ENCODE results near the gene LONRF2. TPM values are rescaled to one million over a fixed set of nuclear protein-coding genes. Genes with fewer than 3 reads are reported as not detected.

The LONRF2 gene
- total and polyA plus RNA-seq, 8 donors, result 2.5 to 4.6 (median 3.4) TPM

- Histone ChIP-seq H3K4me3 (no peak overlapping the region), H3K36me3 (no peaks in the 10 kb centered on the region), H3K27me3 (no peaks in the 10 kb centered on the region), H3K27ac (no peak overlapping the region), H3K9me3 (no peaks in the 10 kb centered on the region), H3K4me1 (peaks cover 2 to 7% of the 10 kb centered on the region in 2 donors)
- no peak for DNase-seq
- no peak for ATAC-seq
- no peak for TF ChIP-seq CTCF (IDR thresholded peaks at IDR 0.05)
- intact Hi-C loops (cut with DNase I), result no loop called here
Measured at GRCh38 chr2:100289020-100289419, 33.3 kb downstream of the LONRF2 start.

DNA sequence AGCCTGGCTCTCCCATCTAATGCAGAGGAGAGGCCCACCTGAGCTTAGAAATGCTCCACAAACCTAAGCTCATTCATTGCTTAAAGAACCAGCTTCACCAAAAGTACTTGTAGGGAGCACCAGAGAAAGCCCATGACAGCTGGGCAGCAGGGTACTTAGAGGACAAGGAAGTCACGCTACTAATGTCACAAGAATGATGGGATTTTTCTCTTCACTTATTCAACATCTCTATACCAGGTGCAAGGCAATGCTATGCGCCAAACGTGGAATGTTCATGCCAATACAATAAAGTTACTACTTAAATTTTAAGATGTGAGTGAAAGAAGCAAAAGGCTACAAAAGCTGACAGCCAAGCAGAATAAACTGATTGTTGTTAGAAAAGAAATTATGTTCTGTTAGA, 36.0 kb downstream of the LONRF2 start:
- H3K4me1 ChIP-seq, result peaks cover 0 to under 1% of the 10 kb centered on the region in 2 donors
- intact Hi-C loops (cut with DNase I), result no loop called here
- no peak for TF ChIP-seq CTCF (IDR thresholded peaks at IDR 0.05)
- no peaks in the 10 kb centered on the region for H3K9me3 ChIP-seq
- no peaks in the 10 kb centered on the region for H3K36me3 ChIP-seq
- H3K4me3 ChIP-seq, result no peak overlapping the region
- no peaks in the 10 kb centered on the region for H3K27me3 ChIP-seq
- no peak overlapping the region for H3K27ac ChIP-seq
- ATAC-seq (no peak), DNase-seq (no peak)

DNA sequence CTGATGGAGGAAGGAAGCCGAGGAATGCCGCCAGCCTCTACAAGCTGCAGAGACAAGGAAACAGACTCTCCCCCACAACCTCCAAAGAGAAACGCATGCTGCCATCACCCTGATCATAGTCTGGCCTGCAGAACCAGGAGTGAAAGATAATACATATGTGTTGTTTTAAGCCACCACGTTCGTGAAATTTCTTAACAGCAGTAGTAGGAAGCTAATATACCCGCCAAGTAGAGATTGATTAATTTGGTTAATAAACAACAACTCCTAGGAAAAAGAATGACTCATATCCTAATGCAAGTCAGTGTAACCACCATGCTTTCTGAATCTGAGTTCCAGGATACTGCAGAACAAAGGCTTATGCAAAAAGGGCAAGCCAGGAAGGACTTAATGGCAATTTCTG, 36.6 kb downstream of the LONRF2 start:
- Histone ChIP-seq H3K4me1 (no peaks in the 10 kb centered on the region), H3K9me3 (no peaks in the 10 kb centered on the region), H3K4me3 (no peak overlapping the region), H3K36me3 (no peaks in the 10 kb centered on the region), H3K27ac (no peak overlapping the region), H3K27me3 (no peaks in the 10 kb centered on the region)
- DNase-seq, result no peak
- ATAC-seq, result peak; percentile 31
- TF ChIP-seq CTCF (IDR thresholded peaks at IDR 0.05), result no peak
- intact Hi-C loops (cut with DNase I), result no loop called here

- no peak for DNase-seq
- Histone ChIP-seq H3K27me3 (no peaks in the 10 kb centered on the region), H3K9me3 (no peaks in the 10 kb centered on the region), H3K27ac (no peak overlapping the region), H3K36me3 (no peaks in the 10 kb centered on the region), H3K4me1 (no peaks in the 10 kb centered on the region), H3K4me3 (no peak overlapping the region)
- TF ChIP-seq CTCF (IDR thresholded peaks at IDR 0.05), result no peak
- intact Hi-C loops (cut with DNase I), result no loop called here
- no peak for ATAC-seq
Measured at GRCh38 chr2:100285011-100285410, 37.3 kb downstream of the LONRF2 start.

DNA sequence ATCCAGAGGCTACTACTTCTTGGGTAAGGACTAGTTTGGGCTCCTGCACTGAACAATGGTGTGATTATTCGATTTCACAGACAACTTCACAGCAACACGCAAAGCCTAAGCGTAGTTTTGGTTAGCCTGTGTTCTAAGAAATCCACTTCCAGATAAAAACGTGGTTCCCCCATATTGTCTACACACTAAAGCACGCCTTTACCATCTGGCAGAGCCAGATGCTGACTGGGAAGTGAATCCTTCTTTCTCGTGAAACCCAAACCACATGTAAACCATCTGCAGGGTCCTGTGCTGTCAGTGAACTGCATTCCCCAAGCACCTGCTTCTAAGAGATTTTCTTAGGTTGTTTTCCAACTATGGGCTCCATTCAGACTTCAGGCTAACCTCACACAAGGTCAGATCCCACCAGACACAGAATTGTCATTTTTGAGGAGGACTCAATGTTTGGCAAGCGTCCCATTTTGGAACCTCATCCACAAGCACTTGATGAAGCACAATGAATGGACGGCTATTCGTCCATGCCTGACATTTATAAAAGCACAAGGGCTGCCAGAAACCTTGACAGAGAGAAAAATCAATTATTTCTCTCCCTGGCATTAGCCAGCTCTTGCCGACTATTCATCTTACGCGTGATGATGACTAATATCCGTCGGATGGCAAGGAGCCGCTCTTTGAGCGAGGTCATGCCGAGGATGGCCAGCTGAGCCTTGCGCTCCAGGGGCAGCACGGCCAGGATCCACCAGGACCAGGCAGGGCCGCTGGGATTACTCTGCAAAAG, 38.4 kb downstream of the LONRF2 start:
- TF ChIP-seq CTCF (IDR thresholded peaks at IDR 0.05), result no peak
- Histone ChIP-seq H3K4me3 (no peak overlapping the region), H3K27me3 (no peaks in the 10 kb centered on the region), H3K27ac (no peak overlapping the region), H3K36me3 (no peaks in the 10 kb centered on the region), H3K9me3 (no peaks in the 10 kb centered on the region), H3K4me1 (no peaks in the 10 kb centered on the region)
- ATAC-seq, result no peak
- no peak for DNase-seq
- intact Hi-C loops (cut with DNase I), result no loop called here

Data from left lung (tissue), 10 donors.